GM19193 (cell line): Measurements from ENCODE around the gene LMX1B.

Source experiments
- POLR2A ChIP-seq: IDR thresholded peaks from 4 replicates; pipeline ENCODE4 v1.6.1; 2011; ENCODE audit not compliant: insufficient read depth, insufficient read length; ENCODE audit errors: extremely low read depth

The LMX1B gene

GRCh38 chr9:126733005-126733404, 119.3 kb downstream of the LMX1B start:
- TF ChIP-seq POLR2A = no peak

DNA sequence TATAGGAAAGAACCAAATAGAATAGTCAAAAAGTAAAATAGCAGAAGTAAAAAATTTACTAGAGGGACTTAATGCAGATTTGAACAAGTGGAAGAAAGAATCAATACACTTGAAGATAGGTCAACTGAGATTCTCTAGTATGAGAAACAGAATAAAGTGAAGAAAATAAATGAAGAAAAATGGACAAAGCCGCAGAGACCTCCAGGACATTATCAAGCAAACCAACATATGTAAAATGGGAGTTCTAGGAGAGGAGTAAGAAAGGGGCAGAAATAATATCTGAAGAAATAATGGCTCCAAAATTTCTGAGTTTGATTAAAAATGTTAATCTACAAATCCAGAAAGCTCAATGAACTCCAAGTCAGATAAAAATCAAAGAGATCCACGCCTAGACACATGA, 121.1 kb downstream of the LMX1B start:
- no peak for TF ChIP-seq POLR2A

- no peak for TF ChIP-seq POLR2A
These were observed 121.8 kb downstream of the LMX1B start for GRCh38 chr9:126735482-126735881.

DNA sequence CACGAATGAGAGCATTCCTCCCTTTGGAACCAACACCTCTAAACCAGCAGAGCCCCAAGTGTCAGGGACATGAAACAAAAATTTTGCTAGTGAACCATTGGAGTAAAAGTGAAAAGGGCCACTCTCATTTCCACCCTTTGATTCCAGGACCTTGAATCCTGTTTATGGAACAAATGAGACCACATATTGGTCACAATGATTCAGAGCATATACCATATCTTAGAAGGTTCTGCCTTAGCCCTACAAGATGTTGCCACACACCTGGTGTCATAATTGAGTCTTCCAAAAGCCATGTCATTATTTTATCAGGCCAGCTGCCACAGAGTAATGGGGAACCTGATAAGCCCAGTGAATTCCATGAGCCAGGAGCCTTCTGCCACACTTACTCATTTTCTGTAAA, 124.8 kb downstream of the LMX1B start:
- no peak for TF ChIP-seq POLR2A

DNA sequence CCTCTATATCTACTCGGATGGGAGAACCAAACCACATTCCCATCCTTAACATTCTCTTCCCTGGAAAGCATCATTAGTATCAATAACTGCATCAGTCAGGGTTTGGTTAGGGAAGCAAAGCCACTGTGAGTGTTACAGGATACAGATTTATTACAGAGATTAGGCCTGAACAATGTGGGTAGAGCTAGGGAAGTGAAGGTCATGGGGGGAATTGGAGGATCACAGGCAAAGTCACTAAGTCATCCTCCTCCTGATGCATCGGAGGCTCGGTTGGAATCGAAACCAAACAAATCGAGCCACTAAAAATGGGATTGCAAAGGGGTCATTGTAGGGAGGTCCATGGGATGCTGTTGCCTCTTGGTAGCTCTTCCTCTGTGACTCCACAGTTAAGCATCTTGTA, 129.3 kb downstream of the LMX1B start:
- TF ChIP-seq POLR2A = no peak

DNA sequence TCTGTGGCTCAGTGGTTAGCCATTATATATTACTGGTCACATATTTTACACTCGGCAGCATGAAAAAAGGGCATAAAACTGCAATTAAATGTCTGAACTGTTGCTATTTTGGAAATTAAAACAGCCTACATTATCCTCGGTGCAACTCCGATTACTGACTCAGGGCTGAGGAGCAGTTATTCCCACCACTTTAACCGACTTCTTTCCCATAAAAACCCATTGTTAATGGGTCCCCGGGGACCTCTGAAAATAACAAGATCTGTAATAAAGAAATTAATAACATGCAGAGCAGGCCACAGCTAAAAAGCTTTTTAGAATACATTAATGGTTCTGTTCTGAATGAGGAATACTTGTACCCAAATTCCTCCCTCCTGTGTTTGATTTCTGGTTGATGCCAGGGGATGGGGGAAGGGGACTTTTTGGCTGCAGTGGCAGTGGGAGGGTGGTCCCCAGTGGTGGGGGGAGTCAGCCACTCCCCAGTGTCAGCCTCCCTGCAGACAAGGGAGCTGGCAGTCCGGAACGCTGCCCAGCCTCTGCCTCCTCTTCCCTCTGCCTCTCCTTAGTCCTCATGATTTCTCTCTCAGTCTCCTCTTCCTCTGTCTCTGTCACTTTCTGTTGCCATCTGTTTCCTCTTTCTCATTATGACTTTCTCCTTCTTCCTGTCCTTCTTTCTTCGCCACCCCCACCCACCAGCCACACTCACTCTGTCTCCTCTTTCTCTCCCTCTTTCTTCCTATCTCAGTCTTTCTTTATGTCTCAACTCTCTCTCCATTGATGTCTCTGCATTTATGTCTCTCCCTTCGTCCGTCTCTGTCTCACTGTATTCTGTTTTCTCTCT, 132.1 kb downstream of the LMX1B start:
- no peak for TF ChIP-seq POLR2A
